UCSD-AML1 (cell line): ENCODE results near the gene PDP2.

Experiments used
- DNase-seq: peaks from one replicate; lab custom pipeline; 2025; ENCODE audit not compliant: unreplicated experiment; lab: John Stamatoyannopoulos, UW

PDP2 gene

GRCh38 chr16:66918803-66919568 lies 38.7 kb downstream of the PDP2 start, which contains the start of gene CDH16:
CDH16 (minus strand) TSS chr16:66918885; CDS start chr16:66918065, 820 bp downstream.
- DNase-seq = no peak

- no peak for DNase-seq
Measured at GRCh38 chr16:66919569-66920298, 39.4 kb downstream of the PDP2 start.

GRCh38 chr16:66920299-66920590 lies 39.9 kb downstream of the PDP2 start:
- DNase-seq = no peak

GRCh38 chr16:66920924-66921680 lies 40.8 kb downstream of the PDP2 start:
- DNase-seq = no peak

- no peak for DNase-seq
Measured at GRCh38 chr16:66921729-66922450, 41.6 kb downstream of the PDP2 start.

DNA sequence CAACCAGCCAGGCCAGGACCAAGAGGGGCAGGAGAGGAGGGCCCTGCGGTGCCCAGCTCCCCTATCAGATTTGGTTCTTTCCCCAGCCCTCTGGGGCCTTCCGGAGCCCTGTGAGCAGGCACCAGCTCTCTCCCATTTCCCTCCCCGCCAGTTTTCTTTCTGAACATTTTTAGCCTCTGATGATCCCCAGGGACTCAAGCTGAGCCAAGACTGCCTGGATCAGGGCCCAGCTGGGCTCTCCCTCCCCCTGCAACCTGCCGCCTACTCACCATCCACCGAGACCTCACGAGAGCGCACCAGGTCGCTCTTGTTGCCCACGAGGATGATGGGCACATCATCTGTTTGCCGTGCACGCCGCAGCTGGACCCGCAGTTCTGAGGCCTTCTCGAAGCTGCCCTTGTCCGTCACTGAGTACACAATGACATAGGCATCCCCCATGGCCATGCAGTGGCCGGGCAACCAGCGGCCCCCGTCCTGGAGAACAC lies 43.0 kb downstream of the PDP2 start:
- no peak for DNase-seq

GRCh38 chr16:66923866-66924265 lies 43.6 kb downstream of the PDP2 start:
- DNase-seq = no peak

GRCh38 chr16:66924527-66925321 lies 44.4 kb downstream of the PDP2 start:
- DNase-seq = no peak

DNA sequence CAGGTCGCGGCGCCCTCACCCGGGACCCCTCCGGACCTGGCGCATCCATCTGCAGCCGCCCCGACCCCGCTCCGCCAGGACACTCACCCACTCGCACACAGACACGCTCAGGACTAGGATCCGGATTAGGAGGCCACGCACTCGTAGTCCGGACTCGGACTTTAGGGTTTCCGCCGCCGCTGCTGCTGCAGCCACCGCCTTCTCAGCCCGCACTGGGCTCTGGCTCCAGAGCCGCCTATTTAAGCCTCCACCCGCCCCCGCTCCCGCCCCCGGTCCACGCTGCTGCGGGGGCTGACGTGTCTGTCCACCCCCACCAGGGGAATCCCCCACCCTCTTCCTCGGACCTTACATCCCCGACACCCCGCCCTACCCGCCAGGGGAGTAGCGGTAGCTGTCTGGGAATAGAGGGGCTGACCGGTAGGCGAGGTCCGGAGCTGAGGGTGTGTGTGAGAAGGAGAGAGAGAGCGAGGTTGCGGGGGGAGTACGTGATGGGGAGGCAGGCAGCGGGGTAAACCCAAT lies 45.1 kb downstream of the PDP2 start, which contains the start of gene RRAD:
Gene RRAD (minus strand): TSS at position 214 of the 519 bp plus-strand sequence. CDS start 356 bp downstream, outside the sequence.
- DNase-seq = no peak

- DNase-seq = no peak
Measured at GRCh38 chr16:66926171-66926947, 46.0 kb downstream of the PDP2 start.

DNA sequence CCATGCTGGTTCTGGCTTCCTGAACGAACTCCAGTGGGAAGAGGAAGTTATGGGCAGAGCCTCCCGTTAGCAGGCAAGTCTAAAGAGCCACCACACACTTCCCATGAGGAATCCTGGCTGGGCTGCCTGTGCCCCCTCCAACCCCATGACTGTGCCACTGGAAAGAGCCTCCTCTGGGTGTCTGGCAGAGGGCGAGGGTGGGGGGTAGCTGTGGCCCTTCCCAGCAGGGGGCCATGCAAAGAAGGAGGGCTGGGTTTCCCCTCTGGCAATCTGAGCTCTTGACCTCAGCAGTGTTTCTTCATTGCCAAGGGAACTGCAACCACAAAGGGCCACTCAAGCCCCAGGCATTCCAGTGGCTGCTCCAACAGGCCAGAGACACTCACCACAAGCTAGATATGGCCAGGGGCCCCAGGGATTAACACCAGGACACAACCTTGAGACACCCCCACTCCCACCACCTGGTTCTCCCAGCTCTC lies 46.7 kb downstream of the PDP2 start:
- peak; percentile 32 for DNase-seq

GRCh38 chr16:66927918-66928649 lies 47.8 kb downstream of the PDP2 start:
- no peak for DNase-seq

DNA sequence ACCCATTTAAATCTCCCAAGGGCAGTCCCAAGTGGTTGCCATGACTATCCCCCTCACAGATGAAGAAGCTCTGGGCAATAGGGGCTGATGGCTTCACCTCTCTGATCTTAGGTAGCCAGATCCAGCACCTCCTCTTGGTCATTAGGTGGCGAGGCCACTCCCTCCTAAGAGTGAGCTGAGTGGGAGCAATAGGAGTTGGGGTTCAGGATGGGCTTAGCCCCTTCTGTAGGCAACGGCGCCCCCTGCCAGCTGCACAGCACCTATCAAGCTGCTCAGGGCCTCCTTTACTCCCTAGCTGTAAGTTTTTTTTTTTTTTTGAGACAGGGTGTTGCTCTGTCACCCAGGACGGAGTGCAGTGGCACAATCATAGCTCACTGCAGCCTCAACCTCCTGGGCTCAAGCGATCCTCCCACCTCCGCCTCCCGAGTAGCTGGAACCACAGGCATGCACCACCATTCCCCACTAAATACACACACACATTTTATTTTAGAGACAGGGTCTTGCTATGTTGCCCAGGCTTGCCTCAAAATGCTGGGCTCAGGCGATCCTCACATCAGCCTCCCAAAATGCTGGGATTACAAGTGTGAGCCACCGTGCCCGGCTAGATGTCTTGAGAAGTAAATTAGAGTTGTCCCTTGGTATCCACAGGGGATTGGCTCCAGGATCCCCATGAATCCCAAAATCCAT lies 48.5 kb downstream of the PDP2 start:
- peak; percentile 53 for DNase-seq

DNA sequence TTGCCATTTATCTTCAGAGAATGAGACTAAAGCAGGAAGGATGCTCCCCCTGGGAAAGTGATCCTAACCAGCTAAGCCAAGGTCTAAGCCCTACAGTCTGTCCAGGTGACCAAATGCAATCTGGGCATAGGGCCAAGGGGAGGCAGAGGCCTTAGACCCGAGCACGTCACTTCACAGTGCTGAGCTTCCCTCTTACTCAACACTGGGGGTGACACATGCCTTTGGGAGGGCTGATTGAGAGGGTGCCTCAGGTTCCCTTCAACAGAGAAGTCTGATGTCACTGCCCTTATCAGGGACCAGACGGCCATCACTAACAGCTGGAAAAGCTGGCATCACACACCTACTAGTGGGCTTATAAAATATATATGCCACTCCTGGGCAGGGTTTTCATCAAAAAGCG lies 49.9 kb downstream of the PDP2 start:
- DNase-seq = no peak

DNA sequence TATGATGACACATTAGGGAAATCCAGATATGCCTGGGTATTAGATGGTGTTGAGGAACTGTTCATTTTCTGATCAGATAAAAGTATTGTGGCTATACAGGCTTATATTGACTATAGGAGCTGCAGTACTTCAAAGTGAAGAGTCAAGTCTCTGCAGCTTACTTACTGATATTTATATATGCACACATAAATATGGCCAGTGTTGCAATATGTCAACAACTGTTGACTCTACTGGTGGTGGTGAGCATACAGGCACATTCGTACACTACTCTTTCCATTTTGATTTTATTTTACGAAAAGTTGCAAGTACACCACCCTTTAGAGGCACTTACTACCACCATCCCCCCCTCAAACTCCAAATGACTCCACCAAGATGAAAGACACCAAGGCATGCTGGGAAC lies 51.4 kb downstream of the PDP2 start:
- DNase-seq = no peak

DNA sequence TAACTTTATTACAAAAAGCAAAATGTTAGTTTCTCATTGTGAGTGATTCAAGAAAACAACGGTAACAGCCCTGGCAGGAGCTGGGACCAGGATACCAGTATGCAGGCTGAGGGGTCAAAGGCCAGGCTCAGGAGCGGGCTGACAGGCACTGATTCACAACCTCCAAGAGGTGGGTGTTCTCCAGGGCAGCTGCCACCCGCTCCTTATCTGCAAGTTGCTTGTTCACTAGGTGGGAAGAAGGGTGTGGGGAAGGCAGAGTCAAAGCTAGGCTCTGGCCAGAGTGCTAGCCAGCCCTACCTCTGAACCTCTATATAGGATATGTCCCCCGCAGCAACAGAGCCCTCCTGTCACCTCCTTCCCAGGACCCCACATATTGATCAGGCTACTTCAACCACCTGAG lies 51.8 kb downstream of the PDP2 start:
- DNase-seq = no peak

DNA sequence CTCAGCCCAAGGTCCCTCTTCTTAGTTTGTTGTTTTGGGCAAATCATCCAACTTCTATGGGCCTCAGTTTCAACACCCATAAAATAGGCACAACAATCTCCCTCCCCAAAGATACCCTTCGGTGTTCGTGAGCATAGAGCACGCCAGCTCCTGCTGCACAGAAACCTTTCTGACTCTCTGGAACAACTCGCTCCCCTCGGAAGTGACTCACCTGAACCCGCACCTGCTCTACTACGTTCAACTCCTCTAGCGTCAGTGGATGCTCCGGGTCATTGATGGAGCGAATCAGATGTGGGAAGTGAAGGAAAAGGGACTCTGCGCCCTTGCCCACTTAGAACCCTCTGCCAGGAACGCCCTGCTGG lies 53.4 kb downstream of the PDP2 start:
- no peak for DNase-seq
